LNCAP (cell line): Measurements from ENCODE around the gene KRTAP10-10.

ENCODE experiments used
- CTCF ChIP-seq: fragments of 450-650 bp; IDR thresholded peaks from 2 replicates; pipeline ENCODE4 v1.5.1; 2017; ENCODE audit warnings: mild to moderate bottlenecking

Gene KRTAP10-10

GRCh38 chr21:44612029-44612486, 25.1 kb upstream of the KRTAP10-10 start, which contains the start of gene KRTAP10-8:
KRTAP10-8 (plus strand) TSS chr21:44612079; CDS start chr21:44612101, 22 bp downstream.
- no peak for TF ChIP-seq CTCF

- no peak for TF ChIP-seq CTCF
These were observed 24.4 kb upstream of the KRTAP10-10 start for GRCh38 chr21:44612669-44613229.

- TF ChIP-seq CTCF: no peak
These were observed 23.6 kb upstream of the KRTAP10-10 start for GRCh38 chr21:44613386-44614155.

- TF ChIP-seq CTCF: no peak
These were observed 23.0 kb upstream of the KRTAP10-10 start for GRCh38 chr21:44614161-44614631.

GRCh38 chr21:44614961-44615391, 22.2 kb upstream of the KRTAP10-10 start:
- TF ChIP-seq CTCF: no peak

- TF ChIP-seq CTCF: no peak
These were observed 21.7 kb upstream of the KRTAP10-10 start for GRCh38 chr21:44615466-44615865.

- TF ChIP-seq CTCF: no peak
These were observed 21.1 kb upstream of the KRTAP10-10 start for GRCh38 chr21:44615911-44616590.
